HepG2 (cell line): ENCODE measurements around the gene PRR29. TPM values are rescaled to one million over a fixed set of nuclear protein-coding genes. Genes with fewer than 3 reads are reported as not detected.

Experiments
- CCAR2 ChIP-seq: fragments of 200-400 bp; formaldehyde crosslinking; optimal IDR thresholded peaks from 2 replicates; pipeline ENCODE3; 2018; ENCODE audit warnings: low read depth, mild to moderate bottlenecking, low read length, moderate library complexity
- CREB1 ChIP-seq, 2 experiments: fragments of 450-650 bp in 1 of 2; IDR thresholded peaks; 2 replicates each; pipeline ENCODE4 v1.6.1; 2016 to 2017; ENCODE audit warnings: control low read depth in 1 of 2, mild to moderate bottlenecking in 1 of 2, missing compliant biosample characterization in 1 of 2, missing genetic modification characterization in 1 of 2
- DNMT3B ChIP-seq: conservative IDR thresholded peaks from 2 replicates; pipeline ENCODE4 v1.6.1; 2016; ENCODE audit warnings: missing biosample characterization, control low read depth
- HDAC1 ChIP-seq: sonication (generic); formaldehyde crosslinking; IDR thresholded peaks from 2 replicates; pipeline ENCODE4 v1.5.1; 2020; ENCODE audit warnings: mild to moderate bottlenecking, missing genetic modification reagents
- JUN ChIP-seq: sonication (generic); formaldehyde crosslinking; IDR thresholded peaks from 2 replicates; pipeline ENCODE4 v1.4.0; 2020; ENCODE audit warnings: mild to moderate bottlenecking, missing genetic modification reagents
- JUNB ChIP-seq: sonication (generic); formaldehyde crosslinking; IDR thresholded peaks from 2 replicates; pipeline ENCODE4 v1.8.0; 2022; ENCODE audit warnings: missing genetic modification reagents, mild to moderate bottlenecking, borderline replicate concordance
- NFYB ChIP-seq: sonication (generic); formaldehyde crosslinking; IDR thresholded peaks from 2 replicates; pipeline ENCODE4 v1.4.0; 2020; ENCODE audit warnings: missing genetic modification reagents
- PLRG1 ChIP-seq: fragments of 450-650 bp; conservative IDR thresholded peaks from 2 replicates; pipeline ENCODE4 v1.6.1; 2016
- SALL1 ChIP-seq: sonication (generic); formaldehyde crosslinking; IDR thresholded peaks from 2 replicates; pipeline ENCODE4 v1.8.0; 2022; ENCODE audit warnings: mild to moderate bottlenecking, missing genetic modification reagents
- TARDBP ChIP-seq: sonication (generic); formaldehyde crosslinking; IDR thresholded peaks from 2 replicates; pipeline ENCODE4 v1.8.0; 2022; ENCODE audit warnings: mild to moderate bottlenecking, missing genetic modification reagents
- ZFX ChIP-seq: sonication (generic); formaldehyde crosslinking; IDR thresholded peaks from 2 replicates; pipeline ENCODE4 v1.4.0; 2020; ENCODE audit warnings: mild to moderate bottlenecking, low read depth, missing genetic modification reagents, moderate library complexity
- ZNF383 ChIP-seq: sonication (generic); formaldehyde crosslinking; IDR thresholded peaks from 2 replicates; pipeline ENCODE4 v1.4.0; 2020; ENCODE audit warnings: missing genetic modification reagents, mild to moderate bottlenecking, borderline replicate concordance
- ZNF431 ChIP-seq: sonication (generic); formaldehyde crosslinking; IDR thresholded peaks from 2 replicates; pipeline ENCODE4 v1.9.0; 2022; ENCODE audit warnings: missing genetic modification reagents, low read depth, mild to moderate bottlenecking, borderline replicate concordance
- ZNF441 ChIP-seq: sonication (generic); formaldehyde crosslinking; IDR thresholded peaks from 2 replicates; pipeline ENCODE4 v1.7.0; 2021; ENCODE audit warnings: missing genetic modification reagents, borderline replicate concordance
- ZNF558 ChIP-seq: sonication (generic); formaldehyde crosslinking; IDR thresholded peaks from 2 replicates; pipeline ENCODE4 v1.9.0; 2022; ENCODE audit warnings: mild to moderate bottlenecking, missing genetic modification reagents, borderline replicate concordance
- ZNF589 ChIP-seq: sonication (generic); formaldehyde crosslinking; conservative IDR thresholded peaks from 2 replicates; pipeline ENCODE4 v1.8.0; 2022; ENCODE audit warnings: mild to moderate bottlenecking, moderate library complexity, missing genetic modification reagents
- ZZZ3 ChIP-seq: sonication (generic); formaldehyde crosslinking; IDR thresholded peaks from 2 replicates; pipeline ENCODE4 v1.4.0; 2020; ENCODE audit warnings: missing genetic modification reagents, mild to moderate bottlenecking, borderline replicate concordance
- polyA plus RNA-seq, 8 experiments: library from polyadenylated mRNA; depleted of rRNA in 3 of 8; stranded (reverse) in 7 of 8; unstranded in 1 of 8; fragments of >200 nt; fragmentation: Illumina TruSeq in 4 of 8; extraction: Trizol in 4 of 8; gene quantifications; 2 replicates each; pipeline versions ENCODE4 v1.2.1 to v1.2.3, GENCODE V29; 2011 to 2016; ENCODE audit warnings: low read depth in 4 of 8, missing spikeins in 1 of 8, mixed read lengths in 1 of 8; ENCODE audit not compliant: insufficient read depth in 1 of 8
- total RNA-seq, 5 experiments: library from RNA; depleted of rRNA; stranded (reverse); fragments of >200 nt; fragmentation: Illumina TruSeq; extraction: Trizol; gene quantifications; 2 replicates each; pipeline ENCODE4 v1.2.3, GENCODE V29; 2016; ENCODE audit warnings: low read depth in 1 of 5
- TF ChIP-seq, protein P1 (sequence below): sonication (generic); IDR thresholded peaks from 2 replicates; pipeline ENCODE4 v1.6.1; 2016; ENCODE audit warnings: low read depth, borderline replicate concordance
- TF ChIP-seq, protein P2 (sequence below): IDR thresholded peaks from 2 replicates; pipeline ENCODE4 v1.6.1; 2018; ENCODE audit warnings: missing genetic modification reagents
- TF ChIP-seq, protein P3 (sequence below): IDR thresholded peaks from 2 replicates; pipeline ENCODE4 v1.6.1; 2016; ENCODE audit warnings: missing compliant biosample characterization, missing genetic modification reagents, borderline replicate concordance

Gene PRR29
- total and polyA plus RNA-seq, 2 of the 13 experiments (the other 11 are each of a cell fraction or from before 2014, with no cell fraction given), result 0.07 to 0.20 TPM

DNA sequence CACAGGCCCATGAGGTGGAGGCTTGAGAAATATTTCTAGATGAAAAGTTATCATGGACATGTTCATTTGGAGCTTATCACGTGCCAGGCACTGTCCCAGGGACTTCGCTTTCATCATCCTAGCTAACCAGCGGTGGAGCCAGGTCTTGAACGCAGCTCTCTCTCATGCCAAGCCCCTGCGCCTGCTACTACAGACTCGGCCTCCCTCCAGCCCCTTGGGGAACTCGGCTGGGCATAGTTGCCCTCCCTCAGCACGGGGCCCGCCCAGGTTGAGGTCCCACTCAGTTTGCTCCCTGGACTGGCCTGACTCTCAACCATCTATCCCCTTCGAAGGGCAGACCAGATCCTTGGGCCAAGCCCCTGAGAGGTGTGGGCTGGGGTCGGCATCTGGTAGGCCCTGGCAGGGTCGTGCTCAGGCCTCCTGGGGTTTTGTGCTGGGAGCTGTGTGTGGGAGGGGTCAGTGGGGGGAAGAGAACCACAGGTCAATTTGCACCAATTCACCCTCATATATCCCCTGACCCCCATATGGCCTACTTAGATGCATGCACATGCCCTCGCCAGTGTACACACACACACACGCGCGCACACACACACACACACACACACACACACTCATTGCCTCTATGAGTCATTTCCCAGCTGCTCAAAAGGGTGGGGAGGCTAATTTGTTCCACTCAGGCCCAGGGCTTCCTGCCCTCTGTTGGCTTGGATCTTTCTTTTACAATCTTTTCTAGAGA is 13.3 kb upstream of the PRR29 start (continued):
- TF ChIP-seq ZNF441 (CRISPR knock-in tag) (no peak), ZNF558 (no peak), PLRG1 (no peak), JUN (CRISPR knock-in tag) (peak; percentile 70; the same call in 1 of the 2 replicates), ZNF383 (CRISPR knock-in tag) (no peak), ZFX (CRISPR knock-in tag) (0 out of 2 replicates have a peak, but pooled peaks have one; percentile 16), DNMT3B (CRISPR knock-in tag) (no peak), ZNF431 (CRISPR knock-in tag) (no peak), ZNF589 (CRISPR knock-in tag) (no peak), JUNB (CRISPR knock-in tag) (0 out of 2 replicates have a peak, but pooled peaks have one; percentile 32), SALL1 (0 out of 2 replicates have a peak, but pooled peaks have one; percentile 25), TARDBP (CRISPR knock-in tag) (0 out of 2 replicates have a peak, but pooled peaks have one; percentile 33), CCAR2 (no peak), CREB1 (IDR thresholded peaks at IDR 0.05) (peak; percentile 26; the same call in 1 of the 2 replicates), CREB1 (CRISPR knock-in tag; IDR thresholded peaks at IDR 0.05) (no peak), HDAC1 (CRISPR knock-in tag) (0 out of 2 replicates have a peak, but pooled peaks have one; percentile 16), NFYB (CRISPR knock-in tag) (no peak), ZZZ3 (CRISPR knock-in tag) (no peak)
- TF ChIP-seq, protein P1, sequence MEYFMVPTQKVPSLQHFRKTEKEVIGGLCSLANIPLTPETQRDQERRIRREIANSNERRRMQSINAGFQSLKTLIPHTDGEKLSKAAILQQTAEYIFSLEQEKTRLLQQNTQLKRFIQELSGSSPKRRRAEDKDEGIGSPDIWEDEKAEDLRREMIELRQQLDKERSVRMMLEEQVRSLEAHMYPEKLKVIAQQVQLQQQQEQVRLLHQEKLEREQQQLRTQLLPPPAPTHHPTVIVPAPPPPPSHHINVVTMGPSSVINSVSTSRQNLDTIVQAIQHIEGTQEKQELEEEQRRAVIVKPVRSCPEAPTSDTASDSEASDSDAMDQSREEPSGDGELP, result peak; percentile 56; the same call in 1 of the 2 replicates
- TF ChIP-seq, protein P2, sequence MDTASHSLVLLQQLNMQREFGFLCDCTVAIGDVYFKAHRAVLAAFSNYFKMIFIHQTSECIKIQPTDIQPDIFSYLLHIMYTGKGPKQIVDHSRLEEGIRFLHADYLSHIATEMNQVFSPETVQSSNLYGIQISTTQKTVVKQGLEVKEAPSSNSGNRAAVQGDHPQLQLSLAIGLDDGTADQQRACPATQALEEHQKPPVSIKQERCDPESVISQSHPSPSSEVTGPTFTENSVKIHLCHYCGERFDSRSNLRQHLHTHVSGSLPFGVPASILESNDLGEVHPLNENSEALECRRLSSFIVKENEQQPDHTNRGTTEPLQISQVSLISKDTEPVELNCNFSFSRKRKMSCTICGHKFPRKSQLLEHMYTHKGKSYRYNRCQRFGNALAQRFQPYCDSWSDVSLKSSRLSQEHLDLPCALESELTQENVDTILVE (CRISPR knock-in tag), result no peak
- TF ChIP-seq, protein P3, sequence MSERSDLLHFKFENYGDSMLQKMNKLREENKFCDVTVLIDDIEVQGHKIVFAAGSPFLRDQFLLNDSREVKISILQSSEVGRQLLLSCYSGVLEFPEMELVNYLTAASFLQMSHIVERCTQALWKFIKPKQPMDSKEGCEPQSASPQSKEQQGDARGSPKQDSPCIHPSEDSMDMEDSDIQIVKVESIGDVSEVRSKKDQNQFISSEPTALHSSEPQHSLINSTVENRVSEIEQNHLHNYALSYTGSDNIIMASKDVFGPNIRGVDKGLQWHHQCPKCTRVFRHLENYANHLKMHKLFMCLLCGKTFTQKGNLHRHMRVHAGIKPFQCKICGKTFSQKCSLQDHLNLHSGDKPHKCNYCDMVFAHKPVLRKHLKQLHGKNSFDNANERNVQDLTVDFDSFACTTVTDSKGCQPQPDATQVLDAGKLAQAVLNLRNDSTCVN (CRISPR knock-in tag), result no peak
